Chondrocyte (in vitro differentiated cells): Measurements from ENCODE around the gene SHCBP1L. TPM values are rescaled to one million over a fixed set of nuclear protein-coding genes. Genes with fewer than 3 reads are reported as not detected.
"Not testable (repeated sequence)": the region's sequence is repeated elsewhere in the genome, so short reads cannot be mapped to it uniquely, and the experiment has no call there.

Experiments used
- DNase-seq: peaks from one replicate; pipeline ENCODE4 v3.0.0; 2021; ENCODE audit warnings: mixed read lengths, low spot score
- H3K27ac Mint-ChIP-seq: one replicate; pipeline ENCODE4 v1.8.0; 2021; ENCODE audit warnings: mild to moderate bottlenecking, moderate library complexity, mixed read lengths; ENCODE audit not compliant: unreplicated experiment
- H3K27me3 Mint-ChIP-seq: 2 replicates; pipeline ENCODE4 v1.8.0; 2021; ENCODE audit warnings: low read depth, mixed read lengths
- H3K36me3 Mint-ChIP-seq: 2 replicates; pipeline ENCODE4 v1.8.0; 2021; ENCODE audit warnings: low read depth, mixed read lengths
- H3K4me1 Mint-ChIP-seq: 2 replicates; pipeline ENCODE4 v1.8.0; 2021; ENCODE audit warnings: low read depth, mild to moderate bottlenecking, mixed read lengths
- H3K4me3 Mint-ChIP-seq: one replicate; pipeline ENCODE4 v1.8.0; 2021; ENCODE audit warnings: mild to moderate bottlenecking, moderate library complexity, mixed read lengths; ENCODE audit not compliant: unreplicated experiment
- H3K9me3 Mint-ChIP-seq: 2 replicates; pipeline ENCODE4 v1.8.0; 2021; ENCODE audit warnings: low read depth, mixed read lengths
- CTCF ChIP-seq: fragments of 200-600 bp; sonication (generic); IDR thresholded peaks from 2 replicates; pipeline ENCODE4 v1.5.0; 2021; ENCODE audit warnings: antibody characterized with exemption, mild to moderate bottlenecking, moderate library complexity
- total RNA-seq: library from RNA; stranded (reverse); gene quantifications from 3 replicates; pipeline ENCODE4 v1.2.1, GENCODE V29; 2021

The SHCBP1L gene
- total RNA-seq, 1 donor from 2014 or later: not detected

- no peak for TF ChIP-seq CTCF
- peaks cover 15% of the 10 kb centered on the region for H3K9me3 Mint-ChIP-seq
- no peaks in the 10 kb centered on the region for H3K4me1 Mint-ChIP-seq
- DNase-seq: no peak
- H3K4me3 Mint-ChIP-seq: no peak overlapping the region
- H3K27me3 Mint-ChIP-seq: peaks cover 2% of the 10 kb centered on the region
- no peak overlapping the region for H3K27ac Mint-ChIP-seq
- H3K36me3 Mint-ChIP-seq: no peaks in the 10 kb centered on the region
Observed at GRCh38 chr1:182910143-182910542, 42.8 kb downstream of the SHCBP1L start.

DNA sequence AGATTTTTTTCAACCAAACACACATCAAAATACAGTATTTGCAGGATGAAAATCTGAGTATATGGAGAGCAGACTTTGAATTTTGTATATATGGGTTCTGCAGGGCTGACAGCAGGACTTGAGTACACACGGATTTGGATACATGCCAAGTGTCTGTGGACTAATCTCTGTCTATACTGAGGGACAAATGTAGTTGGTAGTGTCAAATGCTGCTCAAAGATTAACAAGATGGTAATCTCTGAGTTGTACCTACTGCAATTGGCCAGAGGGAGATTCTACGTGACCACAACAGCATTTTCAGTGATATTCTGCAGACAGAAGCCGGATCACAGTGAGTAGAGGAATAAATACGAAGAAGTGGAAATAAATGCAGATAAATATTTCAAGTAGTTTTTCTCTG lies 43.4 kb downstream of the SHCBP1L start:
- DNase-seq: no peak

DNA sequence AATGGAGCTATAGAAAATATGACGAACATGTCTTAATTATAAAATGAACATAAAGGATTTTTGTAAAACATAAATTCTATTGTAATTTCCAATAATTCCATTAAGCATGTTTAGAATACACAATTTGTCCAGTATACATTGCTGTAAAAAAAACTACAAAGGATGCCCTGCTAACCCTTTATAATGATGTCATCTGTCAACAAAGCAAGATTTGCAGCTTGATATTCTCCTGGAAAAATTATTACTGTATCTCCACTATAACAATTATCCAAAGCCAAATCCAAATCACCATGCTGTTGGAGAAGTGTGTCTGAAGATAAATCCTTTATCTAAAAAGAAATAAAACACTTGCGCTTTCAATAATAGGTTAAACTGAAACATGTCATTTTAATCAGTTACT lies 47.6 kb downstream of the SHCBP1L start:
- H3K4me3 Mint-ChIP-seq: no peak overlapping the region
- H3K4me1 Mint-ChIP-seq: no peaks in the 10 kb centered on the region
- DNase-seq: no peak
- no peaks in the 10 kb centered on the region for H3K36me3 Mint-ChIP-seq
- H3K9me3 Mint-ChIP-seq: no peaks in the 10 kb centered on the region
- H3K27ac Mint-ChIP-seq: no peak overlapping the region
- H3K27me3 Mint-ChIP-seq: peaks cover 2% of the 10 kb centered on the region
- no peak for TF ChIP-seq CTCF

More for the DNA sequence above, 43.4 kb downstream of the SHCBP1L start:
- no peak for TF ChIP-seq CTCF
- Mint-ChIP-seq H3K27me3 (peaks cover 2% of the 10 kb centered on the region), H3K4me3 (no peak overlapping the region), H3K36me3 (no peaks in the 10 kb centered on the region), H3K27ac (no peak overlapping the region), H3K4me1 (no peaks in the 10 kb centered on the region), H3K9me3 (peaks cover 15% of the 10 kb centered on the region)

GRCh38 chr1:182901946-182902345 lies 51.0 kb downstream of the SHCBP1L start:
- not testable (repeated sequence) for H3K4me3 Mint-ChIP-seq, H3K4me1 Mint-ChIP-seq, DNase-seq, H3K27me3 Mint-ChIP-seq, H3K9me3 Mint-ChIP-seq, H3K27ac Mint-ChIP-seq, H3K36me3 Mint-ChIP-seq

GRCh38 chr1:182897696-182898095 lies 55.3 kb downstream of the SHCBP1L start:
- Mint-ChIP-seq H3K27ac (no peak overlapping the region), H3K27me3 (no peaks in the 10 kb centered on the region), H3K36me3 (peaks cover 4% of the 10 kb centered on the region), H3K4me1 (no peaks in the 10 kb centered on the region), H3K4me3 (no peak overlapping the region), H3K9me3 (peaks cover 13% of the 10 kb centered on the region)
- TF ChIP-seq CTCF: no peak
- no peak for DNase-seq

GRCh38 chr1:182890927-182891610 lies 61.9 kb downstream of the SHCBP1L start:
- TF ChIP-seq CTCF: no peak
- Mint-ChIP-seq H3K27me3 (no peaks in the 10 kb centered on the region), H3K36me3 (peaks cover 27% of the 10 kb centered on the region), H3K4me3 (no peak overlapping the region), H3K27ac (no peak overlapping the region), H3K4me1 (no peaks in the 10 kb centered on the region), H3K9me3 (peaks cover 15% of the 10 kb centered on the region)
- no peak for DNase-seq
